ENCODE measurements around the gene MRE11. TPM values are rescaled to one million over a fixed set of nuclear protein-coding genes. Genes with fewer than 3 reads are reported as not detected.

MRE11 gene
- total RNA-seq, 3 donors from 2014 or later = 15.3 to 18.0 (median 16.9) TPM

DNA sequence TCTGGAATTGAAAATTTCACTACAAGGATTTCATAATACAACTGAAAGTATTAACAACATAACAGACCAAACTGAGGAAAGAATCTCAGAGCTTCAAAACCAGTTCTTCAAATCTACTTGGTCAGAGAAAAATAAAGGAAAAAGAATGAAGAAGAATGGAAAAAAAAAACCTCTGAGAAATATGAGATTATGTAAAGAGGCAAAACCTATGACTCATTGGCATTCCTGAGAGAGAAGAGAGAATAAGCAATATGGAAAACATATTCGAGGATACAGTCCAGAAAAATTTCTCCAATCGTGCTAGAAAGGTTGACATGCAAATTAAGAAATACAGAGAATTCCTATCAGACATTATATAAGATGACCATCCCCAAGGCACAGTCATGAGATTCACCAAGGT is 69.0 kb downstream of the MRE11 start:
- intact Hi-C loops (cut with DNase I, micrococcal nuclease) = no loop called here
- no peak for TF ChIP-seq CTCF (IDR thresholded peaks at IDR 0.05)
- DNase-seq (no peak), ATAC-seq (no peak)
- H3K9me3 ChIP-seq = no peaks in the 10 kb centered on the region
- no peak overlapping the region for H3K4me3 ChIP-seq
- H3K36me3 ChIP-seq (ENCODE audit: low read depth) = no peaks in the 10 kb centered on the region
- no peaks in the 10 kb centered on the region for H3K4me1 ChIP-seq (ENCODE audit: low read depth)

DNA sequence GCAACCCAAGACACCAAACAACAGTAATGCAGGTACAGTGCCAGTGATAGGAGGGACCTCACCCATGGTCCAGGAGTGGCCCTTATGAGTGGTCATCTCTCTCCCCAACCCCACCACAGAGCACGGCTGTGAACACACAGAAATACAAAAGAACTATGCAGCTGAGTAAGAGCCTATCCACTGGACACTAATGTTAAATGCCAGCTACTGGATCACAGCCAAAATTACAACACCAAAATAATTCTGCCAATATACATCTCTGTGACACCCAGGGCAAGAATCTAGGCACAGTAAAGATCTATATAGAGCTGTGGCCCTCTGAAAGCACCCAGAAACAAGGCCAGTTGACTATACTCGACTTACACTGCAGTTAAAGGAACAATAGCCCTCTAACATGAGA is 69.6 kb downstream of the MRE11 start:
- no peaks in the 10 kb centered on the region for H3K4me1 ChIP-seq (ENCODE audit: low read depth)
- no peak for DNase-seq
- TF ChIP-seq CTCF (IDR thresholded peaks at IDR 0.05) = no peak
- intact Hi-C loops (cut with DNase I, micrococcal nuclease) = no loop called here
- ATAC-seq = no peak
- no peaks in the 10 kb centered on the region for H3K36me3 ChIP-seq (ENCODE audit: low read depth)
- H3K9me3 ChIP-seq = no peaks in the 10 kb centered on the region
- H3K4me3 ChIP-seq = no peak overlapping the region

GRCh38 chr11:94423507-94423906 is 70.1 kb downstream of the MRE11 start:
- no peak for TF ChIP-seq CTCF (IDR thresholded peaks at IDR 0.05)
- Histone ChIP-seq H3K4me3 (no peak overlapping the region), H3K36me3 (ENCODE audit: low read depth) (no peaks in the 10 kb centered on the region), H3K9me3 (no peaks in the 10 kb centered on the region), H3K4me1 (ENCODE audit: low read depth) (no peaks in the 10 kb centered on the region)
- no peak for DNase-seq
- intact Hi-C loops (cut with DNase I, micrococcal nuclease) = no loop called here
- ATAC-seq = no peak

DNA sequence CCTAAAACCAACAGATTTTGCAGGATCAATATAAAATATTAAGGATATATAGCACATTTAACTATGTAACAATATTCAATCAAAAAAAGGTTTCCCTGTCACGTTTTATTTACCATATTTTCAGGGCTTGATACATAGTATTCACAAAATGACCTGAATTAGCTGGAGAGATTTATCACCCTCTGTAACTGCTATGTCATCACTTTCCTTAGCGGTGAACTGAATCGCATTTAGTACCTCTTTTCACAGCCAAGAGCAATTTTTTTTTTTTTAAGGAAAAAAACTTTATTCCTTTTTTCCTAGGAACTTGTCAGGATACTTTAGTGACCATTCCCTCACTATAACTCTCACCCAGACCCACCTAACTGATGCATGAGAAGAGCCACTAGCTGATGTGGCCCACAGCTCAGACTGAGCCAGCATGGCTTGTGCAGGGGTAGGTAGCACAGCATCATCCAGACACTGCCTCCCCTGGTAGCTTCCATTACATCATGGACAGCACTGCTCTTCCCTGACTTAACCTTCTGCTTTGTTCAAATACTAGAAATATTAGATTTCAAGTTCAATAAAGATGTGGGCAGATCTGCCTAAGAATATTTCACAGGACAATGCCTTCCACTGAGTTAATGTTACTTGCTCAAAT is 75.4 kb downstream of the MRE11 start:
- TF ChIP-seq CTCF (IDR thresholded peaks at IDR 0.05) = no peak
- no peaks in the 10 kb centered on the region for H3K36me3 ChIP-seq (ENCODE audit: low read depth)
- intact Hi-C loops (cut with DNase I, micrococcal nuclease) = loop anchor here in 1 of 2 donors (10.0 kb wide), 1 partner anchor 523 kb away; no protein-coding TSS in a partner anchor
- H3K4me1 ChIP-seq (ENCODE audit: low read depth) = no peaks in the 10 kb centered on the region
- H3K9me3 ChIP-seq = no peaks in the 10 kb centered on the region
- no peak overlapping the region for H3K4me3 ChIP-seq
- ATAC-seq = no peak
- no peak for DNase-seq

DNA sequence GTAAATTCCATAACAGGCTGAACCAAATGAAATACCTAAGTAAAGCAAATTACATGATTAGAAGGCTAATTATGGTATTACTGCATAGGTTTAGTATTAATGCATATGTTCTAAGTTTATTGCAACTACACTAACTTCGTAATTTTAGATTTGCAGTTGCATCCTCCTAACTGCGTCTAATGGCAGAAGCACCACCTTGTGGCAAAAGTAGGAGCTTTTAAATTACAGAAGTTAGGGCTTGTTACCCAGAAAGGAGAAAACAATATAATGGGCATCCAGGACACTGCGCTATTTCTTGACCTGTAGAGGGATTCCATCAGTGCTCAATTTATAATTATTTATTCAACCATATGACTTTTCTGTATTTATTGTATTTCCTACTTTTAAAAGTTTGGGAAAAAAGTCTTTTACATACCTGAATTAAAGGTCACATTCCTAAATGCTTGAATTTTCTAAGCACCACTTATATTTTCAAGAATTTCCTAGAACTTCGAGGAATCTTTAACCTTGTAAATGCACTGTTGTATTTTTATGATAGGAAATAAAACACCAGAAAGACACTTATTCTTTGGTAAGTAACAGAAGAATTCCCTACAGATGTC is 76.2 kb downstream of the MRE11 start:
- Histone ChIP-seq H3K4me3 (no peak overlapping the region), H3K9me3 (no peaks in the 10 kb centered on the region), H3K4me1 (ENCODE audit: low read depth) (no peaks in the 10 kb centered on the region), H3K36me3 (ENCODE audit: low read depth) (no peaks in the 10 kb centered on the region)
- ATAC-seq = no peak
- intact Hi-C loops (cut with DNase I, micrococcal nuclease) = loop anchor here in 1 of 2 donors (10.0 kb wide), 1 partner anchor 523 kb away; no protein-coding TSS in a partner anchor
- no peak for TF ChIP-seq CTCF (IDR thresholded peaks at IDR 0.05)
- DNase-seq = peak in 1 of 3 donors; percentile 17

All from mucosa of descending colon (tissue), 3 donors.